OCI-LY1 (cell line): ENCODE measurements around the gene KIAA1549.

Experiments
- H2AFZ ChIP-seq: fragments of 200-600 bp; sonication (generic), shearing (Covaris generic); 2 replicates; pipeline ENCODE4 v1.6.0; 2014; ENCODE audit warnings: antibody characterized with exemption, mild to moderate bottlenecking, low read length
- H3F3A ChIP-seq: fragments of 200-600 bp; sonication (generic), shearing (Covaris generic); 2 replicates; pipeline ENCODE4 v1.6.0; 2014; ENCODE audit warnings: mild to moderate bottlenecking, antibody characterized with exemption, low read length, moderate library complexity; ENCODE audit not compliant: insufficient read depth
- H3K27ac ChIP-seq: fragments of 200-600 bp; sonication (generic); 2 replicates; pipeline ENCODE4 v1.5.1; 2014; ENCODE audit warnings: low read length, mixed run types, mild to moderate bottlenecking, low read depth; ENCODE audit not compliant: poor library complexity, severe bottlenecking
- H3K27me3 ChIP-seq: fragments of 200-600 bp; sonication (generic); 2 replicates; pipeline ENCODE4 v1.6.0; 2014; ENCODE audit warnings: antibody characterized with exemption, mild to moderate bottlenecking, low read length, moderate library complexity; ENCODE audit not compliant: insufficient read depth
- H3K36me3 ChIP-seq: fragments of 200-600 bp; sonication (generic); 2 replicates; pipeline ENCODE4 v1.6.1; 2014; ENCODE audit warnings: mild to moderate bottlenecking, antibody characterized with exemption, low read length, moderate library complexity, mixed read lengths; ENCODE audit not compliant: insufficient read depth
- H3K4me1 ChIP-seq: fragments of 200-600 bp; sonication (generic); 2 replicates; pipeline ENCODE4 v1.5.1; 2014; ENCODE audit warnings: mild to moderate bottlenecking, low read length, moderate library complexity; ENCODE audit not compliant: insufficient read depth, severe bottlenecking
- H3K4me2 ChIP-seq: fragments of 200-600 bp; sonication (generic), shearing (Covaris generic); 2 replicates; pipeline ENCODE4 v1.6.1; 2014; ENCODE audit warnings: low read length
- H3K4me3 ChIP-seq: fragments of 200-600 bp; sonication (generic); 2 replicates; pipeline ENCODE4 v1.5.1; 2014; ENCODE audit warnings: low read length, low read depth, mild to moderate bottlenecking, mixed read lengths; ENCODE audit not compliant: poor library complexity, severe bottlenecking
- H3K79me2 ChIP-seq: fragments of 200-600 bp; shearing (Covaris generic); 2 replicates; pipeline ENCODE4 v1.6.1; 2016; ENCODE audit warnings: mixed run types, low read length, mixed read lengths; ENCODE audit not compliant: insufficient read depth
- H3K9ac ChIP-seq: fragments of 200-600 bp; sonication (generic), shearing (Covaris generic); 2 replicates; pipeline ENCODE4 v1.6.1; 2014; ENCODE audit warnings: mild to moderate bottlenecking, low read length, mixed read lengths
- H3K9me2 ChIP-seq: fragments of 200-600 bp; sonication (generic), shearing (Covaris generic); 2 replicates; pipeline ENCODE4 v1.6.1; 2014; ENCODE audit warnings: low read depth, mild to moderate bottlenecking, low read length, mixed read lengths
- H3K9me3 ChIP-seq: fragments of 200-600 bp; shearing (Covaris generic); 2 replicates; pipeline ENCODE4 v1.6.1; 2014; ENCODE audit warnings: low read length, mixed read lengths
- H4K20me1 ChIP-seq: fragments of 200-600 bp; sonication (generic), shearing (Covaris generic); 2 replicates; pipeline ENCODE4 v1.6.0; 2016; ENCODE audit warnings: mild to moderate bottlenecking, low read length; ENCODE audit not compliant: insufficient read depth
- CTCF ChIP-seq: fragments of 200-600 bp; sonication (generic), shearing (Covaris generic); IDR thresholded peaks from 2 replicates; pipeline ENCODE4 v1.5.1; 2017; ENCODE audit warnings: mild to moderate bottlenecking, antibody characterized with exemption, low read length, moderate library complexity, mixed read lengths
- EZH2 ChIP-seq: fragments of 200-600 bp; sonication (generic), shearing (Covaris generic); IDR thresholded peaks from 2 replicates; pipeline ENCODE4 v1.8.0; 2017; ENCODE audit warnings: borderline replicate concordance, mixed run types, mild to moderate bottlenecking, antibody characterized with exemption, low read length, moderate library complexity, mixed read lengths

The KIAA1549 gene

GRCh38 chr7:138864667-138865066 lies 116.5 kb downstream of the KIAA1549 start:
- H3K9ac ChIP-seq, result no peak overlapping the region
- H3K27me3 ChIP-seq, result peaks cover 4% of the 10 kb centered on the region; the same call in 1 of the 2 replicates
- no peak overlapping the region for H3K4me2 ChIP-seq
- no peaks in the 10 kb centered on the region for H3K36me3 ChIP-seq
- H4K20me1 ChIP-seq, result no peaks in the 10 kb centered on the region
- no peak overlapping the region for H2AFZ ChIP-seq
- H3F3A ChIP-seq, result no peaks in the 10 kb centered on the region
- H3K9me2 ChIP-seq, result no peaks in the 10 kb centered on the region
- no peak overlapping the region for H3K27ac ChIP-seq
- H3K4me1 ChIP-seq, result no peaks in the 10 kb centered on the region
- no peaks in the 10 kb centered on the region for H3K9me3 ChIP-seq
- no peak for TF ChIP-seq EZH2
- TF ChIP-seq CTCF, result no peak
- H3K4me3 ChIP-seq, result no peak overlapping the region
- H3K79me2 ChIP-seq, result no peaks in the 10 kb centered on the region

- no peaks in the 10 kb centered on the region for H3K9me2 ChIP-seq
- peaks cover 4% of the 10 kb centered on the region; the same call in 1 of the 2 replicates for H3K27me3 ChIP-seq
- no peak overlapping the region for H3K27ac ChIP-seq
- H3F3A ChIP-seq, result no peaks in the 10 kb centered on the region
- H3K4me2 ChIP-seq, result no peak overlapping the region
- H3K4me1 ChIP-seq, result no peaks in the 10 kb centered on the region
- no peaks in the 10 kb centered on the region for H3K36me3 ChIP-seq
- H3K4me3 ChIP-seq, result no peak overlapping the region
- no peaks in the 10 kb centered on the region for H3K9me3 ChIP-seq
- H4K20me1 ChIP-seq, result no peaks in the 10 kb centered on the region
- H3K79me2 ChIP-seq, result no peaks in the 10 kb centered on the region
- H3K9ac ChIP-seq, result no peak overlapping the region
- H2AFZ ChIP-seq, result no peak overlapping the region
- no peak for TF ChIP-seq EZH2
- TF ChIP-seq CTCF, result no peak
Observed at GRCh38 chr7:138863931-138864330, 117.3 kb downstream of the KIAA1549 start.

DNA sequence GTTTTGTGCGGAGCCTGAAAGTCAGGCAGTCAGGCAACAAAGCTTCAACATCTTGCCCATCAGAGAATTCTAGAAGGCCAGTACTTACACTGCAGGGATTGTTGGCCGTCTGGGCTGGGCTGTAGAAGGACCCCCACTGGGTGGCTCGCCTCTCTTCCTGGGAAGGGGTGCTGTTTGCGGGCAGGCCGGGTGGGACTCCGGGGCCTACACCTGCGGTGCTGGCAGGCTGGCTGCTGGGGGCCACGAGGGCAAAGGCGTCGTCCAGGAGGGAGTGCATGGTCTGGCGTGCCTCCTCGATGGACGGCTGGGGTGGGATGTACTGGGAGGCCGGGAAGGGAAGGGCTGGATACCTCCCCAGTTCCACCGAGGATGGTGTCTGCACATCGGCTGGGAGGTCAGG lies 120.1 kb downstream of the KIAA1549 start:
- Histone ChIP-seq H3K9ac (no peak overlapping the region), H3F3A (no peaks in the 10 kb centered on the region), H3K9me2 (no peaks in the 10 kb centered on the region), H3K9me3 (no peaks in the 10 kb centered on the region), H3K36me3 (no peaks in the 10 kb centered on the region), H3K27me3 (peaks cover 10% of the 10 kb centered on the region; the same call in 1 of the 2 replicates), H3K4me1 (no peaks in the 10 kb centered on the region), H2AFZ (no peak overlapping the region), H4K20me1 (no peaks in the 10 kb centered on the region), H3K27ac (no peak overlapping the region), H3K4me3 (no peak overlapping the region), H3K79me2 (no peaks in the 10 kb centered on the region), H3K4me2 (no peak overlapping the region)
- no peak for TF ChIP-seq EZH2
- no peak for TF ChIP-seq CTCF
